A673 (cell line): ENCODE data around the gene PARS2. TPM values are rescaled to one million over a fixed set of nuclear protein-coding genes. Genes with fewer than 3 reads are reported as not detected.

Experiments
- BruUV-seq: library from RNA; stranded (reverse); fragments of 400-500 nt; replicated peaks from 2 replicates; lab custom pipeline; 2021; lab: Mats Ljungman, UMichigan
- CTCF ChIA-PET: fragments of 300-600 bp; sonication (Branson Sonifier 250); formaldehyde crosslinking; loops from one replicate; lab custom pipeline; 2022; ENCODE audit warnings: antibody characterized with exemption; lab: Charles Lee
- POLR2A ChIA-PET: fragments of 300-600 bp; sonication (Branson Sonifier 250); formaldehyde crosslinking; loops from one replicate; lab custom pipeline; 2022; ENCODE audit warnings: antibody characterized with exemption; ENCODE audit not compliant: low non-redundant PET; lab: Charles Lee
- DNase-seq: peaks from one replicate; pipeline ENCODE4 v3.0.0-alpha.2; 2015; ENCODE audit warnings: low spot score
- H3K27ac ChIP-seq: fragments of 200-600 bp; sonication (generic); 2 replicates; pipeline ENCODE4 v1.5.1; 2016; ENCODE audit warnings: mixed run types, low read depth, mild to moderate bottlenecking, mixed read lengths, antibody characterized with exemption, low read length; ENCODE audit not compliant: poor library complexity, severe bottlenecking
- H3K27me3 ChIP-seq: fragments of 200-600 bp; sonication (generic); replicated peaks from 2 replicates; pipeline ENCODE4 v1.6.1; 2017; ENCODE audit warnings: mixed run types, low read depth, mild to moderate bottlenecking, mixed read lengths, antibody characterized with exemption, low read length; ENCODE audit not compliant: insufficient read depth, poor library complexity
- H3K36me3 ChIP-seq: fragments of 200-600 bp; sonication (generic); 2 replicates; pipeline ENCODE4 v1.6.1; 2016; ENCODE audit warnings: mixed run types, mild to moderate bottlenecking, mixed read lengths, antibody characterized with exemption, low read length; ENCODE audit not compliant: insufficient read depth, poor library complexity, severe bottlenecking
- H3K4me1 ChIP-seq: fragments of 200-600 bp; sonication (generic); 2 replicates; pipeline ENCODE4 v1.6.1; 2017; ENCODE audit warnings: mixed run types, mild to moderate bottlenecking, mixed read lengths, antibody characterized with exemption, low read length; ENCODE audit not compliant: insufficient read depth, poor library complexity, severe bottlenecking
- H3K4me3 ChIP-seq: fragments of 200-600 bp; sonication (generic); 2 replicates; pipeline ENCODE4 v1.5.1; 2016; ENCODE audit warnings: low read depth, mixed run types, mild to moderate bottlenecking, mixed read lengths, low read length; ENCODE audit not compliant: poor library complexity, severe bottlenecking
- H3K9me3 ChIP-seq: fragments of 200-600 bp; sonication (generic); 2 replicates; pipeline ENCODE4 v1.6.1; 2016; ENCODE audit warnings: mixed run types, low read depth, mild to moderate bottlenecking, mixed read lengths, antibody characterized with exemption, low read length; ENCODE audit not compliant: poor library complexity, severe bottlenecking
- CTCF ChIP-seq: fragments of 300-800, 200-600 bp; sonication (generic); conservative IDR thresholded peaks from 2 replicates; pipeline ENCODE4 v1.5.1; 2017; ENCODE audit warnings: low read depth, mild to moderate bottlenecking, antibody characterized with exemption, low read length, moderate library complexity, mixed read lengths
- EZH2 ChIP-seq: fragments of 200-600 bp; sonication (generic); IDR thresholded peaks from 2 replicates; pipeline ENCODE4 v1.6.1; 2017; ENCODE audit warnings: borderline replicate concordance, low read depth, mild to moderate bottlenecking, mixed read lengths, antibody characterized with exemption, low read length; ENCODE audit not compliant: poor library complexity, severe bottlenecking
- intact Hi-C: fragments of 100-400 bp; cut with micrococcal nuclease; formaldehyde crosslinking; loops from one replicate; pipeline ENCODE4 v1.10.0; 2022; ENCODE audit not compliant: unreplicated experiment
- total RNA-seq: library from RNA; stranded (reverse); gene quantifications from 2 replicates; pipeline ENCODE4 v1.2.3, GENCODE V29; 2021

The PARS2 gene
- total RNA-seq, 1 experiment from 2014 or later, result 6.9 TPM

- no peak overlapping the region for H3K27ac ChIP-seq
- no peaks in the 10 kb centered on the region for H3K36me3 ChIP-seq
- no peaks in the 10 kb centered on the region for H3K27me3 ChIP-seq
- peaks cover 12% of the 10 kb centered on the region for H3K4me1 ChIP-seq
- BruUV-seq, result no TSS peak
- H3K4me3 ChIP-seq, result no peak overlapping the region
- CTCF ChIA-PET, result no interaction called here
- TF ChIP-seq EZH2 (no peak), CTCF (no peak)
- intact Hi-C loops, result no loop called here
- POLR2A ChIA-PET, result no interaction called here
- no peaks in the 10 kb centered on the region for H3K9me3 ChIP-seq
- no peak for DNase-seq
Measured at GRCh38 chr1:54767526-54767925, 3.2 kb upstream of the PARS2 start.

- Histone ChIP-seq H3K4me3 (no peak overlapping the region), H3K27me3 (no peaks in the 10 kb centered on the region), H3K36me3 (no peaks in the 10 kb centered on the region), H3K27ac (no peak overlapping the region), H3K9me3 (no peaks in the 10 kb centered on the region), H3K4me1 (peaks cover 12% of the 10 kb centered on the region)
- DNase-seq, result peak; percentile 7
- intact Hi-C loops, result no loop called here
- POLR2A ChIA-PET, result no interaction called here
- no TSS peak for BruUV-seq
- CTCF ChIA-PET, result no interaction called here
- TF ChIP-seq CTCF, result no peak
Measured at GRCh38 chr1:54766726-54767125, 2.4 kb upstream of the PARS2 start.

DNA sequence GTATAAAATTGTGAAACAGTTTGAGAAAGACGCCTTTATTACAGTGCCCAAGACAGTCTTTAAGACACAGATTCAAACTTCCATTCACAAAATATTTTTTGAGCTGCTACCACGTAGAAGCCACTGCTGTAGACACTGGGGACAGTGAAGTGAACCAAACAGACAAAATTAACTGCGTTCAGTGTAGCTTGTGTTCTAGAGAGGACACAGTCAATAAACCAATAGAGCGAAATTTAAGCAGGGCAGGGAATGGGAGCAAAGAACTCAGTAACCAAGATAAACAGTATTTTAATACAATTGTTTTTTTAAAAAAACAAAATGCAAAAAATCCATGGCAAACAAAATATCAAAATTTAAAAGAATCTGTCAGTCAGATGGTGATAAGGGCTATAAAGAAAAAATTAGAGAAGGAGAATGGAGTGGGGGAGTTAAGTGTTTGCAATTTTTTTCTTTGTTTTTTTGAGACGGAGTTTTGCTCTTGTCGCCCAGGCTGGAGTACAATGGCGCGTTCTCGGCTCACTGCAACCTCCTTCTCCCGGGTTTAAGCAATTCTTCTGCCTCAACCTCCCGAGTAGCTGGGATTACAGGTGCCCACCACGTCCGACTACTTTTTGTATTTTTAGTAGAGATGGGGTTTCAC lies 719 bp upstream of the PARS2 start:
- Histone ChIP-seq H3K4me1 (peaks cover 12% of the 10 kb centered on the region), H3K27ac (no peak overlapping the region), H3K4me3 (peak overlapping the region; percentile 68), H3K9me3 (no peaks in the 10 kb centered on the region), H3K36me3 (no peaks in the 10 kb centered on the region), H3K27me3 (no peaks in the 10 kb centered on the region)
- no TSS peak for BruUV-seq
- intact Hi-C loops, result no loop called here
- DNase-seq, result no peak
- ChIA-PET POLR2A (no interaction called here), CTCF (no interaction called here)
- TF ChIP-seq EZH2 (no peak), CTCF (no peak)
